DMS53 treated with DMSO at 0.1 percent for 48 hours (cell line): ENCODE data around the gene TMEM161B.
"Not testable (repeated sequence)": the region's sequence is repeated elsewhere in the genome, so short reads cannot be mapped to it uniquely, and the experiment has no call there.

Experiments
- DNase-seq: peaks from one replicate; lab custom pipeline; 2025; ENCODE audit not compliant: unreplicated experiment; lab: John Stamatoyannopoulos, UW

The TMEM161B gene

DNA sequence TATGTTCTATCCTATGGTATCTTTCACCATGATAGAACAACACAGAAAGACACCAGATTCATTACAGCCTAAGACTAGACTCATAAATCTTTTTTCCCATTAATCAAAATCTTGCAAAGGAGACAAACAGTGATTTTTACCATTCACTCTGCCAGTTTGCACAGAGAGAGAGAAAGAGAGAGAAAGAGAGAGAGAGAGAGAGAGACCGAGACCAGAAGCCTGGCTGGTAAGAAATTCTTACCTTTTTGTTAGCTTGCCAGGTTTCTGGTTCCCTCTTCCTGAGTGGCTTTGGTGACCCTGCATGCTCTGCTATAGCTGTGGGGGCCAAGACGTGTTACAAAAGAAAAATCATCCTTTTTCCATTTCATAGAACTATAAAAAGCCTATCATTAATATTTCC is 18.6 kb downstream of the TMEM161B start:
- no peak for DNase-seq

DNA sequence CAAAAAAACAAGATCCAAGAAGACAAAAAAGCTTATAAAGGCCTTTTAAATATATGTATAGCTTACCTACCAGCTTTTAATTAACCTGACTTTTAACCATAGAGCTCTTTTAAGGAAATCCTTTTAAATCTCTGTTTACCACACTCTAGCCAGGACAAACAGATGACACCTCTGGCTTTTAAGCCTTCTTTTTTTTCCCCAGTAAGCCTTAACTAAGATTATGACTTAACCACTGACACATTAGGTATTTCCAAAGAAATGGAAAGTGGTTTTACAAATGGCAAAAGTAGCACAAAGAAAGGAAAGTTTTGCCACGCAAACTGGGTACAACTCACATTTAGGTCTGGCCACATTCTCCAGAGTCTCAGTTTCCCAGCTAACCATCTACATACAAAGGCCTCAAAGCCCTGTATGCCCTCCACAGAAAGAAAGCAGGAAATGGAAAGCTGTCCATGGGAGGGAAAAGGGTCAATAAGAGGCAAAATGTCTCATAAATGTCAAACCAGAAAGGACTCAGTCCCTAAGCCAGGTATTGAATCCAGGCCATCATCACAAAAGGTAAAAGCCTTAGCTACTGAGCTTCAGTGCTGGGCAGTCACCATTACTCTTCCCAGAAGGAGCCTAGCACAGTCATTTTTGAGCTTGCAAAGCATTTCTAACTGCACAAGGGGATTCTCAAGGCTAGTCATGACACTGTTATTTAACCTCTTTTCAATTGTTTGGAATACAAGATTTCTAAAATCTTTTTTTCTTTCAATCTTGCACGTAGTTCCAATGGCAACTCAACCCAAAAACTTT is 19.7 kb downstream of the TMEM161B start:
- DNase-seq: no peak

DNA sequence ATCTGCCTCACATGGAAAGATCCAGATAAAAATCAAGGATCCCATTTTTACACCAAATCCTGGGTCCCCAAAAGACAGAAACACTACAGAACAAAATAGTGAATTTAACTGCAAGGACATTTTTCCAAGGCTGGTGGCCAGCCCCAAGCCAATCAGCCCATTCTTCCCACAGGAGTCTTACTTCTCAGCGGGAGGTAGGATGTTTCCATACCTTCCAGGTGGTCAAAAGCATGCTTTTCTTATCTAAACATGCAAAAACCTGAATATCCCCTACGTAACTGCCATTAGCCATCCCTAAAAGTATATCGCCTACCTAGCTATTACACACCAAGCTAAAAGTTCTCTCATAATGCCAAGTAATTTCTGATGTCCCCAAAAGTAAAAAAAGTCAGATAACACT is 20.6 kb downstream of the TMEM161B start:
- no peak for DNase-seq

DNA sequence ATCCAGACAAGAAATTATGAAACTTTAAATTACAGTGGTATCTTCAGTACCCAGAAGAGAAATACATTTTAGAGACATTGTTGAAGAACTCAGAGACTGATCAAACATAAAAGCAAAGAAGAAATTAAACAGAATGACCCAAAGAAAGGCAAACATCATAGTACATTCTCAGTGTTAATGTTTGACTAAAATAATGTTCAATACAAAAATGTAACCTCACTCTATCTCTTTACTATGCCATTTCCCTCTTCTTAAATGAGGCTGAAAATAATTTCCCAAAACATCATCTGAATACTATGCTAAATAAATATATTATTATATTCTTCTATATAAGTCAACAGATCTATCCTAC is 22.8 kb downstream of the TMEM161B start:
- DNase-seq: peak; percentile 11

DNA sequence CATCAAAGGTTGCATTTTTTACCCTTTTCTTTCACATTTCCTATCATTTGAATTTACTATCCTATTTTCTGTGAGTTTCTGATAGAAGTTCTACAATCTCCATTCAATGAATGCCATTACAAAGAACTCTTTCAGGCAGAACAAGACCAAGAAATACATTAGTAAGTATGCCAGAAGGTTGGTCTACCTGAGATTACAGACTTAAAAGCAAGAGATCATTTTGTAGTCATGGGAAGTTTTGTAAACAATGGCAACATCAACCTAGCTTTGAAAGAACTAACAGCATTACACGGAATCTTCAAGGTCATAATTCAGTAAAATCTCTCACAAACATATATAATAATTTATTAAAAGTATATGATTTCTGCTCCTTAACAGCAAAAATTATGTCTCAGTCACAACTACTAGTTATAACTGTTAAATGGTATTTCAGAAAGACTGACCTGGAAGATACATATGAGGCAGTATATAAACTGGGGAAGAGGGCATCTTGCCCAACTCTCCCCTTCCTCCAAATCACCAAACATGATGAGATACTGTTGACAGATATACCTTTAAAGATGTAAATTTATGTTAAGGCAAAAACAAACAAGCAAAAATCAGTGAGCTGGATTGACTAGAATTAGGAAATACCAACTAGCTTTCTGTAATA is 23.3 kb downstream of the TMEM161B start:
- DNase-seq: no peak

DNA sequence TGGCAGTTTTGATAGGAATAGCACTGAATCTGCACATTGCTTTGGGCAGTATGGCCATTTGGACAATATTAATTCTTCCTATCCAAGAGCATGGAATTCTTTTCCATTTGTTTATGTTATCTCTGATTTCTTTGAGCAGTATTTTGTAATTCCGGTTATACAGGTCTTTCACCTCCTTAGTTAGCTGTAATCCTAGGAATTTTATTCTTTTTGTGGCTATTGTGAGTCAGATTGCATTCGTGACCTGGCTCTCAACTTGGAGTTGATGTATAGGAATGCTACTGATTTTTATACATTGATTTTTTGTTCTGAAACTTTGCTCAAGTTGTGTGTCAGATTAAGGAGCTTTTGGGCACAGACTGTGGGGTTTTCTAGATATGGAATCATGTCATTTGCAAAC is 24.0 kb downstream of the TMEM161B start:
- DNase-seq: no peak

DNA sequence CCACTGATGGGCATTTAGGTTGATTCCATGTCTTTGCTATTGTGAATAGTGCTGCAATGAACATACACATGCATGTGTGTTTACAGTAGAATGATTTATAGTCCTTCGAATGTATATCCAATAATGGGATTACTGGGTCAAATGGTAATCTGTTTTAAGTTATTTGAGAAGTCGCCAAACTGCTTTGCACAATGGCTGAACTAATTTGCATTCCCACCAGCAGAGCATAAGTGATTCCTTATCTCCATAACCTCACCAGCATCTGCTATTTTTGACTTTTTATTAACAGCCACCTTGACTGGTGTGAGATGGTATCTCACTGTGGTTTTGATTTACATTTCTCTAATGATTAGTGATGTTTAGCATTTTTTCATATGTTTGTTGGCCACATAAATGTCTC is 25.2 kb downstream of the TMEM161B start:
- not testable (repeated sequence) for DNase-seq

DNA sequence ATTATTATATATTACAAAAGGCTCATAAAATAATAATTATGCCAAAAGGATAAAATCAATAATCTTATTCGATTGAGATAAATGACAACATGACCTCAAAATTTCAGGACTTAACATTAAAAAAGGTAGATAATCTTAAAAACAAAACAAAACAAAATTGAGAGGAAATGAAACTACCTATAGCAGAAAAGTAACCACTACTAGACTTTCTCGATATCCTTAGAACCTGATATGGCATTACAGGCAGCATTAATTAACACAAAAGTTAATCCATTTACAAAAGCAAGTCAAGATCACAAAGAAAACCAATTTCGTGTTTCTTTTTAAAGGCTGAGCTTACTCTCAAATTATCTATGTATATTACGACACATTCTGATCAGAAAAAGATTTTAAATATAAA is 29.9 kb downstream of the TMEM161B start:
- no peak for DNase-seq

DNA sequence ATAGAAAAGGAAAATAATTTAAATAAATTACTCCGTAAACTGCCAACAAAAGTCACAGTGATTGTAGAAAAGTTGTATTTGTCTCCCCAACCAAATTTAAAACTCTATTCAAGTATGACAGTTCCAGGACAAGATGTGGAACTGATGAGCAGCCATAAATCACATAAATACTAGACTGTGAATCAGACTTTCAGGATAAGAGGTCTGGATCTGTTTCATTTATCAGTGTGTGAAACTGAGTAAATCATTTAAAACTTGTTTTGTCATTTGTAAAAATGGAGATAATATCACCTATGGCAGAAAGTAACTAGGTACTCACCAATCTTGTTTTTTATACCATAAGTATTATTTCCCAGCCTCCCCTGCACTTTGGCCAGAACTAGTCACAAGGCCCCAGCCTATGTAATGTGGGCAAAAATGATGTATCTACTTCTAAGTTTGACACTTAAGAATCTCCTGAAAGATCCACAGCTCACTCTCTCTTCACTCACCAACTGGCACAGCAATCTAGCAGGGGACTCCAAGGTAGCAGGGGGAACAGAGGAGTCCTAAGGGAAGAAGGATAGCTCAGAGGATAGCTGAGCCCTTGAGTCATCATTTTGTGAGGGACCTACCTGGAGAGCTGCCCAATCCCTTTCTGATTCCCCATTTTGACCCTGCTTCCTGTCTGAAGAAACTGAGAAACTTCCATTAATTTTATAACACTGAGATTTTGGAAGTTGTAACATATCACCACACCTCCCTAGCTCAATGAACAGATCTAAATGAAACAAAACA is 31.6 kb downstream of the TMEM161B start:
- no peak for DNase-seq

DNA sequence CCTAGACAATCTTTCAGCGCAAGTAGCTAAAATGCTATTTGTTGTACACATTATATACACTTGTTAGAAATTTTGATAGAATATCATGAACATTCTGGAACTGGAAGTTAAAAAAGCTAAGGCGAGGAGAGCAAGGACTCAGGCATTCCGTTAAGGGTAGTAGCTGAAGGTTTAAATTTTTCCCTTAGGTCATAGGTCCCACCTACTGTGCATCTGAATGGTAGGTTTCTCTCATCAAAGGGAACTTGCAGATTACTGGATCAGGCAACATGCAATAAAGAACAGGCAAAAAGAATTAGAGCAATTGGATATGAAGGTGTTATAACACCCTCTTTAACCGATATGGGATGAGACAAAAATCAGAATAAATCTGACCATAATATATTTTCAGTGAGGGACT is 32.8 kb downstream of the TMEM161B start:
- no peak for DNase-seq

DNA sequence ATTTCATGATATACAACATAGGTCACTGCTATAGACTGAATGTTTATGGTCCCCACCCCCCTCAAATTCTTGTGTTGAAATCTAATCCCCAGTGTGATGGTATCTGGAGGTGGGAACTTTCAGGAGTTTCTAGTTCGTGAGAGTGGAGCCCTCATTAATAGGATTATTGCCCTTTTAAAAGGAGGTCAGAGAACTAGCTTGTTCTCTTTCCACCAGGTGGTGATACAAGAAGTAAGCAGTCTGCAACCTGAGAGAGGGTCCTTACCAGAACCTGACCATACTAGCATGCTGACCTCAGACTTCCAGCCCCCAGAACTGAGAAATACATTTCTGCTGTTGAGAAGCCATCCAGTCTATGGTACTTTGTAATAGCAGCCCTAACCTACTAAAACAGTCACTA is 33.3 kb downstream of the TMEM161B start:
- no peak for DNase-seq

DNA sequence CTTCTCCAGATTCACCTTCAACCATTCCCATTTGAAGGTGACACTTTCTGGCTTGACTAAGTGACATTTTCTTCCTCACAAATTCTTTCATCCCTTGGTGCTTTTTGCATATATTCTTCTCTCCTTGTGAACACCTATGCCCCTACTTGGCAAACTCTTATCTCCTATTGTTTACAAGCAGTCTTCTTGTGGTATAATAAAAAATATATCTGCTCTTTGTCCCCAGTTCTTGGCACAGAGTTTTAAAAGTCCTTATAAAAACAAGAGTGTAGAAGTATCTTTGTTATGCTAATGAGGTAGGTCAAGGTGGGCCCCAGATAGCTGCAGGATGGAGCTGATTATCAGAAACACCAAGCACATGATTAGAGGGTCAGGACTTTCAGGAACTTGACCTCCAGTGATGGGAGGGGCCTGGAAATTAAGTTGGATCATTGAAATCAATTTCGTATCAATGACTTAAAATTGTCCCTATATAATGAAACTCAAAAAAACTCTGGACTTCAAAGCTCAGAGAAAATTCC is 38.0 kb downstream of the TMEM161B start:
- no peak for DNase-seq

DNA sequence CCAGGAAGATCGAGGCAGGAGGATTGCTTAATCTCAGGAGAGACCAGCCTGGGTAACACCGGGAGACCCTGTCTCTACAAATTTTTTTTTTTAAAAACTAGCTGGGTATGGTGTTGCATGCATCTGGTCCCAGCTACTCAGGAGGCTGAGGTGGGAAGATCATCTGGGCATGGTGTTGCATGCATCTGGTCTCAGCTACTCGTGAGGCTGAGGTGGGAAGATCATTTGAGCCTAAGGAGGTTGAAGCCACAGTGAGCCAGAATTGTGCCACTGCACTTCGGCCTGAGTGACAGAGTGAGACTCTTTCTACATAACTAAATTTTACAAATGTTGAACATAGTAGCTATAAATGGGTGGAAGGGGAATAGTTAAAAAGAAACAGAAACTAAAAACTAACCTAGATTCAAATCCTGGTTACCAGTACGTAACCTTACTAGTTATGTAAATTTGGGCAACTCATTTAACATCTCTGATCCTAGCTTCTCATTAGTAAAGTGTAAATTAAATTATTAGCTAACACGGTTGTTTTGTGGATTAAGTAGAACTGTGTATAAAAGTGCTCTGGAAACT is 41.7 kb downstream of the TMEM161B start:
- no peak for DNase-seq

DNA sequence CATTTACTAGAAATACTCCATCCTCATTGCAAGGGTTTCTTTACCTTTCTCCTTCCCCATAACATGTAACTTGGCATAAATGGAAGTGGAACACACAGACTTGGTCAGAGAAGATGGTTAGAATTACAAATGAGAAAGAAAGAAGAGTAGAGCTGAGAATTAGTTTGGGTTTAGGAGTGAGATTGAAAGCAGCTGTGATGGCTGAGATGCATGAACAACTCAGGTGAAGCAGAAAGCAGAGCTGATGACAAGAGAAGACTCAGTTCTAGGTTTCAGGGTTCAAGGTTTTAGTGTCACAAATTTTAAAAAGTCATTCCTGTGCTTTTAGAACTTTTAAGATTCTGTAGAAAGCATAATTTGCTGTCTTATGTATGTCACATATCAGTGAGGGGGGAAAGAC is 54.0 kb downstream of the TMEM161B start:
- DNase-seq: no peak

DNA sequence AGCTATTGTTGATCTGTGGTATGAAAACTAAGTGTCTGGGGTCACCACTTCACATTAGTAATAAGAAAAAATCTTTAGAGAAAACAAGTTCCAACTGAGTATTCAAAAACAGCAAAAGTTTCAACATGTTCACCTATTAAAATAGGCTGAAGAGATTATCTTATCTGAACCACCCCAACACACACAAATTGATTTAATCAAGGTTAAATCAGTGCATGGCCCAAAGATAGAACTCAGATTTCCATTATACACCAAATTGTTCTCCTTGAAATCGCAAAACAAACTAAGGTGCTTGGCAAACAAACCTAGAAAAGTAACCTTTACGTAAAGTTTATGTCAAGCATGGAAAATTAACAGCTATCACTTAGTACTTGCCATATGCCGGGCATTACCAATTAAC is 61.1 kb downstream of the TMEM161B start:
- DNase-seq: no peak

DNA sequence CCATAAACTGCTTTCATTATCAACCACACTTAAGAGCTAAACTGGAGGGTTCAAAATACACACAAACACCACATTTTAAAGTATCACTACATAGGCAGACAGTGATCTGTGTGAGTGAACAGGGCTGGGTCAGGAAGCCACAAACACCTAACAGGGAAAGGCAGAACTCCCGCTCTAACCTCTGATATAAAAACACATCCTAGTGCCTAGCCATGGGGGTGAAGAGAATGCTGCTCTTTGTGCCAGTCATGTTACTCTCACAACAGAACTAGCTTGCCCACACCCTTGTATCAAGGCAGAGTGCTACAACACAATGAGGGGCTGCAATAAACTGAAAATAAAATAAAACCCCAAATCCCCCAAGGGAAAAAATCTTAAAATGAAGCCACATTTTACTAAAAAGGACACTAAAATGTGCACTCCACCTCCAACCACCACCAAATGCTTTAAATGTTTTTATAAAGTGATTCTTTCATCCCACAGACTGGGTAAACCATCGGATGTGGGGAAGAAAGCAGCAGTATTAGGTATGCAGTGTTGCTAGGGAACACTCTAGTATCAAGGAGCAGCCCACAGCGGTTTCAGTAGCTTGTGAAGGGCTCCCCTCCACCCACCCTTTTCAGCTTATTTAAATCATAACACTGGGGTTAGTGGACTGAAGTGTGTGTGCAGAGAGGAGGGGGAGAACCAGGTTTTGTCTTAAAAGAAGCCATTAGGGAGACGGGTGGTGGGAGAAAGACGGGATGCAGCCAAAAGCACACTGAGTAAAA is 64.5 kb downstream of the TMEM161B start:
- no peak for DNase-seq

DNA sequence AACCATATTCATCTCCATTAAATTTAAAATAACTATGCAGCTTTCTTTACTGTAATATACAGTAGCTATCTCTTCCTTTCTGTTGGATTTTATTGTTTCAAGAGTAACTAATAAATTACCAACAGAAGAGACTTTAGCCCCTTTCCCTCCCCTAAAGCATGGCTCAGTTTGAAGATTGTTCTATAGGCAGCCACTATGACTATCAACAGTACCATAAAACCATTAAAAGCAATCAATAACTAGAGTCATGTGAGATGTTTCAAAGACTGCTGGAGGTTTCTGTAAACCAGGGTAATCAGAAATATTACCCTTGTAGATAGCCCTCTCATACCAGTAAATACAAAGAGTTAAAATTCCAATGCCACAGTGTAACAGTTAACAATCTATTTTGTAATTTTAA is 73.0 kb downstream of the TMEM161B start:
- DNase-seq: no peak

DNA sequence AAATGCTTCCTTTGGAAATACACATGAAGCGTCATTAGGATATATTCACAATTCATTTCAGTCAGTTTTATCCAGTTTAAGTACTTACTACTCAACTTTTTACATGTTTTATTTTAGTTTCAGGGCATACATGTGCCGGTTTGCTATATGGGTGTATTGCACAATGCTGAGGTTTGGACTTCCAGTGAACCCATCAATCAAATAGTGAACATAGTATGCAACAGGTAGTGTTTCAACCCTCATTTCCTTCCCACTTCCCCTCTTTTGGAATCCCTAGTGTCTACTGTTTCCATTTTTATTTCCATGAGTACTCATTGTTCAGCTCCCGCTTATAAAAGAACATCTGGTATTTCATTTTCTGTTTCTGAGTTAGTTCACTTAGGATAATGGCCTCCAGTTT is 74.7 kb downstream of the TMEM161B start:
- DNase-seq: no peak

DNA sequence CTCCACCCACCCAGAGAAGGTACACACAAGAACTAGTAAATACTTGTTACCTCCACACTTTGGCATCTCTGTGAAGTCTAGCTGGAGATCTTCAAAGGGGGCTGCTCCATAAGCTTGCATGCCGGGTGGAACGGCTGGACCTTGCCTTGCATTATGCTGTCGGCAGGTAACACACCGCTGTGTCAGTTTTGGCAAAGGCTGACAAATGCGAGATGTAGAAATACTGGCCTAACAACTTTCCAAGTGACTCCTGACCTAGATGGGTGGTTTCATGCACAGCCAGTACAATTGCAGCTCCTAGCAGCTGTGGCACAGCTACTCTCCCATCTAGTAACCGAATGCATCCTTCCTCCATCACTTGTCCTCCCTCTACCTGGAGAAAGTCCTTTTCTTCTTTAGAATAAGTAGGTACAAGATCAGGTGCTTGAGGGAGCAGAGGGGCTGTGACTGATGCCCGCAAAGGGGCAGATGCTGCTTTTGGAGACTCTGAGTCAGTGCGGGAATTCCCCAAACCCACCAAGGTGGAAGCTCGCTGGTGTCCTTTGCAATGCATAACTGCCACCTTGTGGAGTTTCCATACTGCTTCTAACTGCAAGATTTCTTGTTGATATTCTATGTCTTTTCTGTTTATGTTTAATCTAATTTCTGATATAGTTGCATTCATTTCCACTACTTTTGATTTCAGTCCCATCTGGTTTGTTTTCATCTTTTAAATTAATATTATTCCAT is 78.4 kb downstream of the TMEM161B start:
- no peak for DNase-seq

DNA sequence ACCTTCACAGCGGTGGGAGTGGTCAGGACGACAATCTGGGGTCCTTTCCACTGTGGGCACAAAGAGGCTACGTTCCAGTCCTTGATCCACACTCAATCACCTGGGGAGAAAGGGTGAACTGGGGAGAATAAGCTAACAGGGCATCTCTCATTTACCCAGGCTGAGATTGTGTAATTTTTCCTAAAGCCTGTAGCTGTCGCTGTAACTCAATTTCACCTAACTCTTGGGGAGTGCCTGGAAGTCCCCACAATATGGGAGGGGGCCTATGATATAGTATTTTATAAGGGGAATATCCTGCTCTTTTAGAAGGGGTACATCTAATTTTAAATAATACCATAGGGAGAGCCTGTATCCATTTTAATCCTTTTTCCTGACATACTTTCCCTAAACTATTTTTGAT is 79.2 kb downstream of the TMEM161B start:
- not testable (repeated sequence) for DNase-seq
